VCaP (cell line): ENCODE data around the gene MARK4.

Experiments used
- H3K27ac ChIP-seq: fragments of 450-650 bp; 2 replicates; pipeline ENCODE4 v1.5.1; 2017
- CTCF ChIP-seq: fragments of 450-650 bp; conservative IDR thresholded peaks from 2 replicates; pipeline ENCODE4 v1.5.1; 2017; ENCODE audit warnings: mild to moderate bottlenecking, moderate library complexity

MARK4 gene

GRCh38 chr19:45346449-45346848, 95.4 kb downstream of the MARK4 start:
- H3K27ac ChIP-seq, result no peak overlapping the region
- peak; percentile 39 for TF ChIP-seq CTCF

DNA sequence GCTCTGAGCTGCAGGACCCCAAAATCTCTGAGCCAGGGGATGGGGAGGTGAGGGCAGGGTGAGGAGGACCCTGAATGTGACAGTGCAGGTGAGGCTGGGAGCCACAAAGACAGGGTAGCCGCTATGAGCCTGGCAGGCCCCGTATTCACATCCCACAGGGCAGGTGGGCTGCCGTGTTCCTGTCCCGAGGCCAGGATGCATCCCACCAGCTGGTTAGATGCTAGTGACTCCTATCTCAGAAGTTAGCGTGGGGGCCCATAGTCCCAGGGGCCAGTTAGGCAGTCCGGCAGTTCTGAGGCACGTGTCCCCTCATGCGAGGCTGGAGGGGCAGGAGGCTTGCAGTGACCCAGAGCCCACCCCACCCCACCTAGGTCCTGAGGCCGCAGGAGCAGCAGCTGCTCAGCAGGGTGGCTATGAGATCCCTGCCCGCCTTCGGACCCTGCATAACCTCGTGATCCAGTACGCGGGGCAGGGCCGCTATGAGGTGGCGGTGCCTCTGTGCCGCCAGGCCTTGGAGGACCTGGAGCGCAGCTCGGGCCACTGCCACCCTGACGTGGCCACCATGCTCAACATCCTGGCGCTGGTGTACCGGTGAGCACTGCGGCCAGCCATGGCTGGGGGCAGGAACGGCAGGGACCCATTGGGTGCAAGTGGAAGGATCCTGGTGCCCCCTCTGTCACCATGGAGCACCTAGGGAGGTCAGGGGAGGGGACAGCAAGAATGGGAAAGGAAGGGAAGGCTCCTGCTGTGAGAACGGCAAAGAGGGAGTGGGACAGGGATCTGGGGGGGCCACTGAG, 96.7 kb downstream of the MARK4 start:
- TF ChIP-seq CTCF, result no peak
- no peak overlapping the region for H3K27ac ChIP-seq

DNA sequence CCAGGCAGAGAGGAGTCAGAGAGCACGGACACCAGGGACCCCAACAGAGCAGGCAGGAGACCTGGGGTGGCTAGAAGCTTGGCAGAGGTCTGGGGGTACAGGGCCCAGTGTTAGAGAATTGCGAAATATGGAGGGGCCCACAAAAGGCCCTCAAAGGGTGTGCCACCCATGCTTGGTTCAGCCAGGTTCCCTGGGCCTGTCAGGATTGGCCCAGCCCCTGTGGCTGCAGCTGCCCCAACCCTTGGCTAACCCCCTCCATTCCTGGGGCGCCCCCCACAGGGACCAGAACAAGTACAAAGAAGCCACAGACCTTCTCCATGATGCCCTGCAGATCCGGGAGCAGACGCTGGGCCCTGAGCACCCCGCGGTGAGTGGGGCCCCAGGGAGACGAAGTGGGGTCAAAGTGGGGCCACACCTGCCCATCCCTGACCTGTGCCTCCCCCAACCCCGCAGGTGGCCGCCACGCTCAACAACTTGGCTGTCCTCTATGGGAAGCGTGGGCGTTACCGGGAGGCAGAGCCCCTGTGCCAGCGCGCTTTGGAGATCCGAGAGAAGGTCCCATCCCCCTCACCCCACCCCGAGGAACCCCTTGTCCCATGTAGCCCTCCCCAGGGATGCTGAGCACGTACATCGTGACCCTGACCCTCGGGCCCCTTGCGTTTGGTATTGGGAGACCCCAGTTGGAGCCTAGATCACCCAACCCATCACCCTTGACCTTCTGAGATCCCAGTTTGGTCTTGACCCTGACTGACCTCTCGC, 97.5 kb downstream of the MARK4 start:
- TF ChIP-seq CTCF, result no peak
- H3K27ac ChIP-seq, result no peak overlapping the region

- no peak for TF ChIP-seq CTCF
- no peak overlapping the region for H3K27ac ChIP-seq
These were observed 98.0 kb downstream of the MARK4 start for GRCh38 chr19:45349126-45349415.

DNA sequence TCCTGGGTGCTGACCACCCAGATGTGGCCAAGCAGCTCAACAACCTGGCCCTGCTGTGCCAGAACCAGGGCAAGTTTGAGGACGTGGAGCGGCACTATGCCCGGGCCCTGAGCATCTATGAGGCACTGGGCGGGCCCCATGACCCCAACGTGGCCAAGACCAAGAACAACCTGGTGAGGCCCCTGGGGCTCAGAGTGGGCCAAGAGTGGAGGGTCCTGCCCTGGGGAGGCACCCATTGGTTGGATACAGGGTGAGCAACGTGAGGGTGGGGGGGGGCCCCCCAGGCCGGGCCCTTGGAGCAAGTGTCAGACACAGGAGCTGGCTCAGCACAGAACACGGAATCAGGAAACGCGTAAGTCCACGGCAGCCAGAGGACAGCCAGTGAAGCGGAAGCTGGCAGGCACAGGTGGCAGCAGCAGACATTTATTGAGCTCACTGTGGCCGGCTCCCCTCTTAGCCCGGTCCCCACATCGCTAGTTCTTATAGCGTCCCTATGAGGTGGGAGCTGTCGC, 98.4 kb downstream of the MARK4 start:
- TF ChIP-seq CTCF, result no peak
- no peak overlapping the region for H3K27ac ChIP-seq

DNA sequence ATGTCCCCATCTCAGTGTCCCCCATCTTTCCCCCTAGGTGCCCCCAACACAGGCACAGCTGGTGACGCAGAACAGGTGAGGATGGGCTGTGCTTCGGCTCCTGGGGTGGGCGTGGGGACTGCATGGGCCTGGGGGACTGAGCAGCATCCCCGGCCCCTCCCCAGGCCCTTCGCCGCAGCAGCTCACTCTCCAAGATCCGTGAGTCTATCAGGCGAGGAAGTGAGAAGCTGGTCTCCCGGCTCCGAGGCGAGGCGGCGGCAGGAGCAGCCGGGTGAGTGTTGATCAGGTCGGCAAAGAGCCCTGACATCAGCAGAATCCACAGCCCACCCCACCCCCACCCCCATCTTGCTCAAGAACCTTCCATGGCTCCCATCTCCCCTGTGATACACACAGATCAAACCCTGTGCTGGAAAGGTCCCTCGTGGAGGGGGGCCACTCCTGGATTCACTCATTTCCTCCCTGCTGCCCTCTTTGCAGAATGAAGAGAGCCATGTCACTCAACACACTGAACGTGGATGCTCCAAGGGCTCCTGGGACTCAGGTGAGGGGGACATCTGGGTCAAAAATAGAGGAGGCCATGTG, 99.5 kb downstream of the MARK4 start:
- TF ChIP-seq CTCF, result no peak
- H3K27ac ChIP-seq, result no peak overlapping the region

- no peak for TF ChIP-seq CTCF
- no peak overlapping the region for H3K27ac ChIP-seq
These were observed 100.4 kb downstream of the MARK4 start for GRCh38 chr19:45351401-45351952.
